Colonic mucosa (tissue), 4 donors: ENCODE data around the gene HYOU1. TPM values are rescaled to one million over a fixed set of nuclear protein-coding genes. Genes with fewer than 3 reads are reported as not detected.

Source experiments
- DNase-seq: peaks from one replicate; pipeline ENCODE4 v3.0.0-alpha.2; 2020
- H3K27ac ChIP-seq: fragments of 200-600 bp; one replicate; pipeline ENCODE4 v1.8.0; 2021
- H3K27me3 ChIP-seq: fragments of 200-600 bp; one replicate; pipeline ENCODE4 v1.8.0; 2021
- H3K36me3 ChIP-seq: fragments of 200-600 bp; one replicate; pipeline ENCODE4 v1.8.0; 2021
- H3K4me1 ChIP-seq: fragments of 200-600 bp; one replicate; pipeline ENCODE4 v1.8.0; 2021; ENCODE audit warnings: mild to moderate bottlenecking
- H3K4me3 ChIP-seq: fragments of 200-600 bp; one replicate; pipeline ENCODE4 v1.8.0; 2021
- H3K9ac ChIP-seq, 2 donors: one replicate each; pipeline ENCODE4 v1.7.0; 2013; ENCODE audit warnings: control low read depth in 2 of 2, low read depth in 2 of 2, low read length in 2 of 2
- H3K9me3 ChIP-seq: fragments of 200-600 bp; one replicate; pipeline ENCODE4 v1.8.0; 2021
- intact Hi-C: fragments of 100-400 bp; cut with DNase I; formaldehyde crosslinking; loops from one replicate; pipeline ENCODE4 v1.14.1; 2022
- total RNA-seq, 2 donors: library from RNA; stranded (reverse); fragmentation: NEBNext Ultra II Directional in 1 of 2; extraction: Animal tissue kit (Norgen Biotek cat#: 25700) in 1 of 2; gene quantifications; one replicate each; pipeline ENCODE4 v1.2.1, GENCODE V29; 2021
- TF ChIP-seq, protein P1 (sequence below): fragments of 200-600 bp; IDR thresholded peaks from one replicate; pipeline ENCODE4 v1.8.0; 2022; ENCODE audit warnings: antibody characterized with exemption, mild to moderate bottlenecking
- donor health status: healthy.
- donor health status: DM: no; HTN: no; CAD: no.
- donor health status: DM: no; HTN: no; CAD: no.

The HYOU1 gene
- total RNA-seq, 2 donors from 2014 or later = 120 to 273 TPM

DNA sequence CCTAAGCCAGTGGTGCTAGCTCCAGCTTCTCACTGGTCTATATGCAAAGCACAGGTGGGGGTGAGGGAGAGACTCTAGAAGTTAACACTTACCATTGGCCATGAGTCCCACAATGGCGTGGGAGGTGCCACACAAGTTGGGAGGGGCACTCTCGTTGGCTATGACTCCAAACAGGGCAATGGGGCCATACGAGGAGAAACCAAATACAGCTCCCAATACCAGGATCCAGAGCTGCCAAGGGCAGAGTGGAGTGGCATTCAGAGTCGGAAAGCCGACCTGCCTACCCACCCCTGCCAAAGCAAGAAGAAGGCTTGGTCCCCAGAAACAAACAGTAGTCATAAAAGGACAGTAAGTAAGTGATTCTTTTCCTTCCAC is 31.9 kb downstream of the HYOU1 start:
- intact Hi-C loops = no loop called here
- Histone ChIP-seq H3K36me3 (no peaks in the 10 kb centered on the region), H3K9ac (no peak overlapping the region), H3K27me3 (no peaks in the 10 kb centered on the region), H3K9me3 (no peaks in the 10 kb centered on the region), H3K27ac (no peak overlapping the region), H3K4me1 (peaks cover 7% of the 10 kb centered on the region), H3K4me3 (no peak overlapping the region)
- no peak for DNase-seq
- TF ChIP-seq, protein P1, sequence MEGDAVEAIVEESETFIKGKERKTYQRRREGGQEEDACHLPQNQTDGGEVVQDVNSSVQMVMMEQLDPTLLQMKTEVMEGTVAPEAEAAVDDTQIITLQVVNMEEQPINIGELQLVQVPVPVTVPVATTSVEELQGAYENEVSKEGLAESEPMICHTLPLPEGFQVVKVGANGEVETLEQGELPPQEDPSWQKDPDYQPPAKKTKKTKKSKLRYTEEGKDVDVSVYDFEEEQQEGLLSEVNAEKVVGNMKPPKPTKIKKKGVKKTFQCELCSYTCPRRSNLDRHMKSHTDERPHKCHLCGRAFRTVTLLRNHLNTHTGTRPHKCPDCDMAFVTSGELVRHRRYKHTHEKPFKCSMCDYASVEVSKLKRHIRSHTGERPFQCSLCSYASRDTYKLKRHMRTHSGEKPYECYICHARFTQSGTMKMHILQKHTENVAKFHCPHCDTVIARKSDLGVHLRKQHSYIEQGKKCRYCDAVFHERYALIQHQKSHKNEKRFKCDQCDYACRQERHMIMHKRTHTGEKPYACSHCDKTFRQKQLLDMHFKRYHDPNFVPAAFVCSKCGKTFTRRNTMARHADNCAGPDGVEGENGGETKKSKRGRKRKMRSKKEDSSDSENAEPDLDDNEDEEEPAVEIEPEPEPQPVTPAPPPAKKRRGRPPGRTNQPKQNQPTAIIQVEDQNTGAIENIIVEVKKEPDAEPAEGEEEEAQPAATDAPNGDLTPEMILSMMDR = no peak

DNA sequence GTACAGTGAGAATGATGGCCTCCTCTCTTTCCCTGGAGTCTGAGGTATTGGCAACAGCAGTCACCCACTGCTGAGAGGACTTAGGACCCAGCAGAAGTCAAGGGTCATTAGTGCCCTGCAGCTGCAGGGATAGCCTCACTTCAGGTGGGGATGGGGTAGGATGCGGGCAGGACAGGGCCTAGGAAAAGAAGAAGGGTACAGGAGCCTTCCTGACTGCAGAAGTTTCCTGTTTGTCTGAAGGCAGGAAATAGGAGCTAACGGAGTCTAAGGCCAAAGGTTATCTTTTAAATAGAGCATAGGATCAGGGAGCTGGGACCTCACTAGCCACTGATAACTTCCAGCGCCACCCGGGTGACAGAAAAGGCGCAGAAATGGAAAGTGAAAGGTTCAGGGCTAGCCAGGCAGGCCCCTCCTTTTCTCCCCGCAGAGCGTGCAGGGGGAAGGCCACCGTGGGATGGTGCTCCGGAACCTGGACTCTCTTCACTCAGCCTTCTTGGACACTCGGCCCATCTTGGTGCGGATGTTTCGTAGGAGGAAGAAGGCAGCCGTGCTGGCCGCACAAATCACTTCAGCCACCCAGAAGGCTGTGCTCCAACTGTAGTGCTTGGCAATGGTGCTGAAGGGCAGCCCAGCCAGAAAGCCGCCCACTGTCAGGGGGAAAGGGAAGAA is 32.4 kb downstream of the HYOU1 start:
- Histone ChIP-seq H3K36me3 (no peaks in the 10 kb centered on the region), H3K4me1 (peaks cover 11% of the 10 kb centered on the region), H3K9ac (no peak overlapping the region), H3K9me3 (no peaks in the 10 kb centered on the region), H3K27ac (no peak overlapping the region), H3K4me3 (no peak overlapping the region), H3K27me3 (no peaks in the 10 kb centered on the region)
- intact Hi-C loops = no loop called here
- TF ChIP-seq, protein P1 = no peak
- no peak for DNase-seq

DNA sequence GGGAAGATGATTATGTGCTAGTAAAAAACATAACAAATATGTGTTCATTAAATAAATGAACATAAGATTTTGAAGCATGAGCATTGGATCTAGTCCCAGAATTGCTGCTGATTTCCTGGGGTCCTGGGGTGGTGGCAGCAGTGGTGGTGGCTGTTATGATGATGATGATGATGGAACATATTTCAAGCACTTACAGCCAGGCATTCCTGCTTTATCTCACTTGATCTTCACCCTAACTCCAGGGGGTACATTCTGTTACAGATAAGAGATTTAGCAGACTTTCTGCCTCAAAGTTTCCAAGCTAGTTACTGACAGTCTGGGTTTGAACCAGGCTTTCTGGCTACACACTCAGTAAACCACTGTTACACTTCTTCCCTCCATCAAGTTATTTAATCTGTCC is 33.3 kb downstream of the HYOU1 start:
- Histone ChIP-seq H3K27ac (no peak overlapping the region), H3K9me3 (no peaks in the 10 kb centered on the region), H3K4me1 (peaks cover 11% of the 10 kb centered on the region), H3K27me3 (no peaks in the 10 kb centered on the region), H3K9ac (no peak overlapping the region), H3K4me3 (no peak overlapping the region), H3K36me3 (no peaks in the 10 kb centered on the region)
- DNase-seq = no peak
- intact Hi-C loops = no loop called here
- TF ChIP-seq, protein P1 = no peak

DNA sequence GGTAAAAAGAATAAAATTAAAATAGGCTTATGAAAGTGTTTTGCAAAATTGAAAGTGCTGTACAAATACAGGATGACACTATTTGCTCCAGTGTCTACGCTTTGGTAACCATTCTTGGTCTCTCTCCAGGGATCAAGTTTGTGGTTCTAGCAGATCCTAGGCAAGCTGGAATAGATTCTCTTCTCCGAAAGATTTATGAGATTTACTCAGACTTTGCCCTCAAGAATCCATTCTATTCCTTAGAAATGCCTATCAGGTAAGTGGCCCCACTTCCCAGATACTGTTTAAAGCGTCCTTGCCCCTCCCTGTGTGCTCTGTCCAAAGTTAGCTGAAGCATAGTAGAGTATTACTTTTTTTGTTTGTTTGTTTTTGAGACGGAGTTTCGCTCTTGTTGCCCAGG is 35.4 kb downstream of the HYOU1 start:
- Histone ChIP-seq H3K4me1 (peaks cover 16% of the 10 kb centered on the region), H3K36me3 (no peaks in the 10 kb centered on the region), H3K27ac (peak overlapping the region; percentile 33), H3K9me3 (no peaks in the 10 kb centered on the region), H3K4me3 (no peak overlapping the region), H3K9ac (no peak overlapping the region), H3K27me3 (no peaks in the 10 kb centered on the region)
- TF ChIP-seq, protein P1 = no peak
- intact Hi-C loops = no loop called here
- peak; percentile 38 for DNase-seq

DNA sequence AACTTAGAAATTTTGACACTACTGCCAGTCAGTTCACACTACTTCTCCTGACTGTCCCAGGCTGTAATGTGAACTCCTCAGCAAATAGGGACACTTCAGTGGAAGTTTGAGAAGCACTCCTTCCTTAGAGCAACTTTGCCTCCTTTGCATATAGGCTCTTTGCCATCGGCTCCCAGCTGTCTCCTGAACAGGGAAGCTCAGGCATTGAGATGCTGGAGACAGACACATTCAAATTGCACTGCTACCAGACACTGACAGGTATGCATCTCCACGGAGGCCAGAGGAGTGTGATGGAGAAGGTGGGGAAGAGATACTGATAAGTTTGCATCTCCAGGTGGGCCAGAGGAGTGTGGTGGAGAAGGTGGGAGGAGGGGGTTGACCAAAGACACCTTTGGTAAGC is 37.0 kb downstream of the HYOU1 start:
- H3K9ac ChIP-seq = peak overlapping the region in 1 of 2 donors; percentile 89
- peak; percentile 25 for DNase-seq
- intact Hi-C loops = no loop called here
- H3K9me3 ChIP-seq = no peaks in the 10 kb centered on the region
- H3K4me1 ChIP-seq = peaks cover 18% of the 10 kb centered on the region
- no peak overlapping the region for H3K27ac ChIP-seq
- TF ChIP-seq, protein P1 = no peak
- H3K27me3 ChIP-seq = no peaks in the 10 kb centered on the region
- H3K4me3 ChIP-seq = peak overlapping the region; percentile 86
- no peaks in the 10 kb centered on the region for H3K36me3 ChIP-seq
